ENCODE data around the gene OASL. TPM values are rescaled to one million over a fixed set of nuclear protein-coding genes. Genes with fewer than 3 reads are reported as not detected.

The OASL gene
- total and polyA plus RNA-seq, 2 donors from 2014 or later: 1.0 TPM

- Histone ChIP-seq H3K27ac (ENCODE audit: low read depth in 2 of 2, low read length in 2 of 2) (no peak overlapping the region), H3K36me3 (ENCODE audit: control insufficient read depth in 2 of 3, insufficient read depth in 3 of 3, low read length in 3 of 3) (no peaks in the 10 kb centered on the region), H3K9me3 (ENCODE audit: control insufficient read depth in 2 of 3, insufficient read depth in 1 of 3, low read length in 3 of 3) (no peaks in the 10 kb centered on the region), H3K27me3 (ENCODE audit: control insufficient read depth, insufficient read depth, low read length) (no peaks in the 10 kb centered on the region), H3K4me1 (ENCODE audit: control insufficient read depth in 2 of 3, insufficient read depth in 2 of 3, low read depth in 1 of 3, low read length in 3 of 3) (no peaks in the 10 kb centered on the region), H3K9ac (ENCODE audit: low read length in 3 of 3) (no peak overlapping the region), H3K4me3 (ENCODE audit: low read length in 3 of 3) (no peak overlapping the region)
- no peak for DNase-seq
- no peak for TF ChIP-seq CTCF (IDR thresholded peaks at IDR 0.05; ENCODE audit: borderline replicate concordance, extremely low read depth, insufficient read depth)
- FAIRE-seq: no peak
- intact Hi-C loops (cut with DNase I): no loop called here
These were observed 17.3 kb downstream of the OASL start for GRCh38 chr12:121021754-121022153.

GRCh38 chr12:121018860-121019617 is 20.0 kb downstream of the OASL start:
- no peaks in the 10 kb centered on the region for H3K9me3 ChIP-seq (ENCODE audit: control insufficient read depth in 2 of 3, insufficient read depth in 1 of 3, low read length in 3 of 3)
- no peaks in the 10 kb centered on the region for H3K27me3 ChIP-seq (ENCODE audit: control insufficient read depth, insufficient read depth, low read length)
- no peak for TF ChIP-seq CTCF (IDR thresholded peaks at IDR 0.05; ENCODE audit: borderline replicate concordance, extremely low read depth, insufficient read depth)
- no peak overlapping the region for H3K27ac ChIP-seq (ENCODE audit: low read depth in 2 of 2, low read length in 2 of 2)
- H3K36me3 ChIP-seq (ENCODE audit: control insufficient read depth in 2 of 3, insufficient read depth in 3 of 3, low read length in 3 of 3): no peaks in the 10 kb centered on the region
- intact Hi-C loops (cut with DNase I): no loop called here
- no peak overlapping the region for H3K4me3 ChIP-seq (ENCODE audit: low read length in 3 of 3)
- FAIRE-seq (no peak), DNase-seq (no peak)
- peaks cover 0 to 5% (median 0%) of the 10 kb centered on the region in 3 donors for H3K4me1 ChIP-seq (ENCODE audit: control insufficient read depth in 2 of 3, insufficient read depth in 2 of 3, low read depth in 1 of 3, low read length in 3 of 3)
- H3K9ac ChIP-seq (ENCODE audit: low read length in 3 of 3): no peak overlapping the region

- peaks cover 0 to 5% (median 0%) of the 10 kb centered on the region in 3 donors for H3K4me1 ChIP-seq (ENCODE audit: control insufficient read depth in 2 of 3, insufficient read depth in 2 of 3, low read depth in 1 of 3, low read length in 3 of 3)
- H3K36me3 ChIP-seq (ENCODE audit: control insufficient read depth in 2 of 3, insufficient read depth in 3 of 3, low read length in 3 of 3): peaks cover 0 to 2% (median 0%) of the 10 kb centered on the region in 3 donors
- TF ChIP-seq CTCF (IDR thresholded peaks at IDR 0.05; ENCODE audit: borderline replicate concordance, extremely low read depth, insufficient read depth): no peak
- no peaks in the 10 kb centered on the region for H3K9me3 ChIP-seq (ENCODE audit: control insufficient read depth in 2 of 3, insufficient read depth in 1 of 3, low read length in 3 of 3)
- intact Hi-C loops (cut with DNase I): no loop called here
- no peak overlapping the region for H3K4me3 ChIP-seq (ENCODE audit: low read length in 3 of 3)
- no peak overlapping the region for H3K9ac ChIP-seq (ENCODE audit: low read length in 3 of 3)
- FAIRE-seq (no peak), DNase-seq (no peak)
- H3K27ac ChIP-seq (ENCODE audit: low read depth in 2 of 2, low read length in 2 of 2): no peak overlapping the region
- no peaks in the 10 kb centered on the region for H3K27me3 ChIP-seq (ENCODE audit: control insufficient read depth, insufficient read depth, low read length)
These were observed 21.0 kb downstream of the OASL start for GRCh38 chr12:121017966-121018491.

Measured in kidney (tissue), 14 donors.